ENCODE measurements around the gene ARID3B.

The ARID3B gene

DNA sequence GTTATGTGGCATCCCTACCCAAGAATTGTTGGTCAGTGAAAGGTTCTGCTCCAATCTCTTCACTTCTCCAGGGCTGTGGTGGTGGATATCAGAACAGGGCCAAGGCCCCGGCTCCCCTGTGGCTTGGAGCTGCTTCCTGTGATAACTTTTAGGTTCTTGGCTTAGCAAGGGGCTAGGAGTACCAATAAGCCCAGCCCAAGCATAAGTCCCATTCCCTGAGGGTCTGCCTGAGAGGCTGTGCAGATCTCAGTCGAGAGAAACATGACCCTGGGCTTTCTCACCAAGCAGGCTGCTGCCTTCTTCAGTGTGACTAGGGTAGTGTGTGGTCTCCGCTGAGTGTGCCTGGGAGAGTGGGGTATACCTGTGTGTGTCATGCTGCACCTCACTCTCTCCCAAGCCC, 81.7 kb downstream of the ARID3B start:
- ChIA-PET POLR2A (no interaction called here), CTCF (interaction anchor here (0.6 to 22.8 kb wide), 5 partner anchors 13 to 211 kb away, joined by 3 to 735 read pairs (median 4); partner anchors contain the start of gene CSK)
- no peaks in the 10 kb centered on the region for H3K9me3 ChIP-seq (ENCODE audit: control extremely low read depth in 1 of 5, control insufficient read depth in 4 of 5, insufficient read depth in 2 of 5, low read depth in 1 of 5, low read length in 4 of 5)
- no peak overlapping the region for H3K4me3 ChIP-seq (ENCODE audit: control insufficient read depth in 1 of 7, extremely low read depth in 1 of 7, insufficient read depth in 4 of 7, low read depth in 2 of 7, low read length in 6 of 7)
- 100% methylated on average over 2 of the region's 3 CpGs for WGBS (ENCODE audit: insufficient coverage)
- no peak overlapping the region for H3K27ac ChIP-seq (ENCODE audit: insufficient read depth in 1 of 2, low read depth in 1 of 2, low read length in 2 of 2, poor library complexity in 1 of 2, severe bottlenecking in 2 of 2)
- H3K36me3 ChIP-seq (ENCODE audit: control insufficient read depth in 4 of 4, insufficient read depth in 4 of 4, low read length in 3 of 4), result peaks cover 34 to 98% (median 88%) of the 10 kb centered on the region in 4 experiments
- no peak for DNase-seq
- H3K27me3 ChIP-seq (replicated peaks in 2 of 5; ENCODE audit: control insufficient read depth in 4 of 5, insufficient read depth in 5 of 5, low read length in 4 of 5), result no peaks in the 10 kb centered on the region
- peaks cover 0 to 25% (median 22%) of the 10 kb centered on the region in 4 experiments for H3K4me1 ChIP-seq (ENCODE audit: control extremely low read depth in 1 of 4, control insufficient read depth in 4 of 4, insufficient read depth in 4 of 4, low read length in 3 of 4)

DNA sequence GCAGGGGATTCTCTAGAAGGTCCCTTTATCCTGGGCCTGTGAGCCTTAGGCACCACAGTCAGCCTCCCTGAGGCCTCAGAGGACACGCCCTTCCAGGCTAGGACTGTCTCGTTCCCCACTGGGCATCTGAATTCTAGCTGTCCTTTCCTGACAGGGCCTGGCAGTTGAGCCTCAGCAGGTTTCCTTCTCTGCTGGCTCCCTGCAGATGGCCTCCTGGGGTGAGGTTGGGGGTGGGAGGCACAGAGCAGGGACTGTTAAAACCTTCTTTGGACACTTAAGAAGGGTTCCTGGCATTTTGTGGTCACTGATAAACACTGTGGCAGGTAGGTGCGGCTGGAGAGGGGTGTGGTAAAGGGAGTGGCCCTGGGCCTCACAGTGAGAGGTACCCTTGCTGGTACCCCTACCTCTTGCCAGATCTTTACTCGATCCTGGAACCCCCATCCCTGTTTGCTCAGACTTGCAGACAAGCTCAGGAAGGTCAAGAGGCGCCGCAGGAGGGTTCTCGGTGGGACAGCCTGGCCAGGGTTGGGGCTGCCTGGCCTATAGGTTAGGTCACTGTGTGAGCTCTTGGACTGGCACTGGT, 83.1 kb downstream of the ARID3B start:
- Histone ChIP-seq H3K36me3 (ENCODE audit: control insufficient read depth in 4 of 4, insufficient read depth in 4 of 4, low read length in 3 of 4) (peaks cover 40 to 98% (median 96%) of the 10 kb centered on the region in 4 experiments), H3K4me1 (ENCODE audit: control extremely low read depth in 1 of 4, control insufficient read depth in 4 of 4, insufficient read depth in 4 of 4, low read length in 3 of 4) (peaks cover 0 to 32% (median 20%) of the 10 kb centered on the region in 4 experiments), H3K9me3 (ENCODE audit: control extremely low read depth in 1 of 5, control insufficient read depth in 4 of 5, insufficient read depth in 2 of 5, low read depth in 1 of 5, low read length in 4 of 5) (no peaks in the 10 kb centered on the region), H3K4me3 (ENCODE audit: control insufficient read depth in 1 of 7, extremely low read depth in 1 of 7, insufficient read depth in 4 of 7, low read depth in 2 of 7, low read length in 6 of 7) (no peak overlapping the region), H3K27ac (ENCODE audit: insufficient read depth in 1 of 2, low read depth in 1 of 2, low read length in 2 of 2, poor library complexity in 1 of 2, severe bottlenecking in 2 of 2) (no peak overlapping the region), H3K27me3 (replicated peaks in 2 of 5; ENCODE audit: control insufficient read depth in 4 of 5, insufficient read depth in 5 of 5, low read length in 4 of 5) (no peaks in the 10 kb centered on the region)
- ChIA-PET CTCF (interaction anchor here (0.9 to 22.8 kb wide), 5 partner anchors 12 to 253 kb away, joined by 3 to 735 read pairs (median 4); partner anchors contain the start of gene CSK), POLR2A (no interaction called here)
- no peak for DNase-seq
- WGBS (ENCODE audit: insufficient coverage), result 100% methylated on average over 4 of the region's 7 CpGs

DNA sequence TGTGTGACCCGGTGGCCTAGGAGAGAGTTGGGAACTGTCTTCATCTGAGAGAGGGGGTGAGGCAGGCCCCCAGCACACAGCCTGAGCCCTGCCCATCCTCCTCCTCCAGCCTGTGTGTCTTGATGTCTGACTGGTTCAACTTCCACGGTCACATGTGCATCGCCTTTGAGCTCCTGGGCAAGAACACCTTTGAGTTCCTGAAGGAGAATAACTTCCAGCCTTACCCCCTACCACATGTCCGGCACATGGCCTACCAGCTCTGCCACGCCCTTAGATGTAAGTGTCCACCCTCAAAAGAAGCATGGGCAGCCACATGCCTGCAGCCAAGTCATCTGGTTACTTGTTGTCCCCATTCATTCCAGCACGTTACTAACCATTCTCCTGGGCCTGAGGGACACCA, 84.7 kb downstream of the ARID3B start:
- CTCF ChIA-PET, result interaction anchor here (1.0 to 22.8 kb wide), 5 partner anchors 8 to 252 kb away, joined by 3 to 735 read pairs (median 120); partner anchors contain the start of gene CSK
- 90% methylated on average over 5 of the region's 6 CpGs for WGBS (ENCODE audit: insufficient coverage)
- no peak overlapping the region for H3K27ac ChIP-seq (ENCODE audit: insufficient read depth in 1 of 2, low read depth in 1 of 2, low read length in 2 of 2, poor library complexity in 1 of 2, severe bottlenecking in 2 of 2)
- H3K27me3 ChIP-seq (replicated peaks in 2 of 5; ENCODE audit: control insufficient read depth in 4 of 5, insufficient read depth in 5 of 5, low read length in 4 of 5), result no peaks in the 10 kb centered on the region
- no peak overlapping the region for H3K4me3 ChIP-seq (ENCODE audit: control insufficient read depth in 1 of 7, extremely low read depth in 1 of 7, insufficient read depth in 4 of 7, low read depth in 2 of 7, low read length in 6 of 7)
- H3K9me3 ChIP-seq (ENCODE audit: control extremely low read depth in 1 of 5, control insufficient read depth in 4 of 5, insufficient read depth in 2 of 5, low read depth in 1 of 5, low read length in 4 of 5), result no peaks in the 10 kb centered on the region
- peaks cover 0 to 32% (median 18%) of the 10 kb centered on the region in 4 experiments for H3K4me1 ChIP-seq (ENCODE audit: control extremely low read depth in 1 of 4, control insufficient read depth in 4 of 4, insufficient read depth in 4 of 4, low read length in 3 of 4)
- H3K36me3 ChIP-seq (ENCODE audit: control insufficient read depth in 4 of 4, insufficient read depth in 4 of 4, low read length in 3 of 4), result peaks cover 33 to 98% (median 88%) of the 10 kb centered on the region in 4 experiments
- POLR2A ChIA-PET, result no interaction called here
- DNase-seq, result no peak

DNA sequence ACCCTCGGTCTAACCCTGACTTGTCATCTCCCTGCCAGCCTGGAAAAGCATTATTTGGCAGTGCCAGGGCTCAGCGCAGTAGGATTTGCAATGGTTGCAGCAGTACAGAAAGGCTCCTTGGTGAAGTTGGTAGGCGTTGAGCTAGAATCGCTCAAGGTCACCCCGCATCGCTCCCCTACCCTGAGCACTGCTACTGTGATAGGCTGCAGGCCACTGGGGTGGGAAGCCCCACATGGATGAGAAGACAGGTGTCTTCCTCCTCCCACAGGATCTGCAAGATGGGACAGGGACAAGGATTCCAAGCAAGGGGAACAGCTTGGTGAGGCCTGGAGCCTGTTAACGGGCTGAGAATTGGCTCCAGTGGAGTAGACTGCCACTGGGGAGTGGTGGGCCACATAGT, 85.3 kb downstream of the ARID3B start:
- CTCF ChIA-PET, result interaction anchor here (0.8 to 22.8 kb wide), 6 partner anchors 7 to 249 kb away, joined by 3 to 735 read pairs (median 211); partner anchors contain the start of genes CLK3 and CSK
- Histone ChIP-seq H3K27me3 (replicated peaks in 2 of 5; ENCODE audit: control insufficient read depth in 4 of 5, insufficient read depth in 5 of 5, low read length in 4 of 5) (no peaks in the 10 kb centered on the region), H3K27ac (ENCODE audit: insufficient read depth in 1 of 2, low read depth in 1 of 2, low read length in 2 of 2, poor library complexity in 1 of 2, severe bottlenecking in 2 of 2) (peak overlapping the region in 1 of 2 experiments; percentile 50), H3K4me3 (ENCODE audit: control insufficient read depth in 1 of 7, extremely low read depth in 1 of 7, insufficient read depth in 4 of 7, low read depth in 2 of 7, low read length in 6 of 7) (no peak overlapping the region), H3K36me3 (ENCODE audit: control insufficient read depth in 4 of 4, insufficient read depth in 4 of 4, low read length in 3 of 4) (peaks cover 33 to 100% (median 89%) of the 10 kb centered on the region in 4 experiments), H3K4me1 (ENCODE audit: control extremely low read depth in 1 of 4, control insufficient read depth in 4 of 4, insufficient read depth in 4 of 4, low read length in 3 of 4) (peaks cover 0 to 32% (median 18%) of the 10 kb centered on the region in 4 experiments), H3K9me3 (ENCODE audit: control extremely low read depth in 1 of 5, control insufficient read depth in 4 of 5, insufficient read depth in 2 of 5, low read depth in 1 of 5, low read length in 4 of 5) (no peaks in the 10 kb centered on the region)
- DNase-seq, result no peak
- POLR2A ChIA-PET, result no interaction called here
- WGBS (ENCODE audit: insufficient coverage), result 98% methylated on average over 7 of the region's 7 CpGs

DNA sequence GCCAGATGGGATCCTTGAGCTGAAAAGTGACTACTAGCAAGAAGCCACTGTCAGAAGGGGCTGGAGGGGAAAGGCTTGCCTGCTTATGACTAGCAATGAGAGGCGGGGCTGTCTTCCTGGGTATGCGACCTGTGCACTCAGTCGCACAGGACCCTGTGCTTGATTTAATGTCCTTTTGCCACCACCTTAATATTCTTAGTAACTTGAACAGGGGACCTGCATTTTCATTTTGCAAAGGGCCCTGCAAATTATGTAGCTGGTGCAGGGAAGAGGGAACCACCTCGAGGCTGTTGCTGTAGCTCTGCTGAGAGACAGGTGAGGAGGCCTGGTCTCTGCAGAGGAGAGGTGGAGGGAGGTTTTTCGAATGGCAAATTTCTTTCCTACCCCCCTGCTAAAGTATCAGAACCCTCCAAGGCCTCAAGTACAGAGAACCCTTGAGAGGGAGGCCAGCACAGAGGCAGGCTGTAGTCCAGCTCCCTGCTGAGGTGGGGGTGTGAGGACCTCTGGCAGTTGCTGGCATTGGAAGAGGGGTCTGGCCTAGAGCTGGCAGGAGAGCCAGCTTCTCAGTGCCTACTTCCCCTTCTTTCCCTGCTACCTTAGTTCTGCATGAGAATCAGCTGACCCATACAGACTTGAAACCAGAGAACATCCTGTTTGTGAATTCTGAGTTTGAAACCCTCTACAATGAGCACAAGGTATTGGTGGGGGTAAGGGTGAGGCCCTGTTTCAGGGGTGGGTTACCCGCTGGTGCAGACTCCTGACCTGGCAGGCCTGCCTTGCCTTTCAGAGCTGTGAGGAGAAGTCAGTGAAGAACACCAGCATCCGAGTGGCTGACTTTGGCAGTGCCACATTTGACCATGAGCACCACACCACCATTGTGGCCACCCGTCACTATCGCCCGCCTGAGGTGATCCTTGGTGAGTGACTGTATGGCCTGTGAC, 86.0 kb downstream of the ARID3B start:
- ChIA-PET CTCF (interaction anchor here (0.8 to 22.8 kb wide), 6 partner anchors 8 to 250 kb away, joined by 3 to 735 read pairs (median 211); partner anchors contain the start of genes CLK3 and CSK), POLR2A (interaction anchor here (1.2 kb wide), 1 partner anchor 11 kb away, joined by 4 read pairs; no protein-coding TSS in a partner anchor)
- H3K27me3 ChIP-seq (replicated peaks in 2 of 5; ENCODE audit: control insufficient read depth in 4 of 5, insufficient read depth in 5 of 5, low read length in 4 of 5), result no peaks in the 10 kb centered on the region
- no peaks in the 10 kb centered on the region for H3K9me3 ChIP-seq (ENCODE audit: control extremely low read depth in 1 of 5, control insufficient read depth in 4 of 5, insufficient read depth in 2 of 5, low read depth in 1 of 5, low read length in 4 of 5)
- H3K4me3 ChIP-seq (ENCODE audit: control insufficient read depth in 1 of 7, extremely low read depth in 1 of 7, insufficient read depth in 4 of 7, low read depth in 2 of 7, low read length in 6 of 7), result peak overlapping the region in 1 of 7 experiments; percentile 14
- peaks cover 38 to 99% (median 87%) of the 10 kb centered on the region in 4 experiments for H3K36me3 ChIP-seq (ENCODE audit: control insufficient read depth in 4 of 4, insufficient read depth in 4 of 4, low read length in 3 of 4)
- peaks cover 0 to 32% (median 18%) of the 10 kb centered on the region in 4 experiments for H3K4me1 ChIP-seq (ENCODE audit: control extremely low read depth in 1 of 4, control insufficient read depth in 4 of 4, insufficient read depth in 4 of 4, low read length in 3 of 4)
- H3K27ac ChIP-seq (ENCODE audit: insufficient read depth in 1 of 2, low read depth in 1 of 2, low read length in 2 of 2, poor library complexity in 1 of 2, severe bottlenecking in 2 of 2), result peak overlapping the region in 1 of 2 experiments; percentile 50
- DNase-seq, result peak; percentile 17 to 65 (median 54)
- WGBS (ENCODE audit: insufficient coverage), result 60% methylated on average over 6 of the region's 10 CpGs

DNA sequence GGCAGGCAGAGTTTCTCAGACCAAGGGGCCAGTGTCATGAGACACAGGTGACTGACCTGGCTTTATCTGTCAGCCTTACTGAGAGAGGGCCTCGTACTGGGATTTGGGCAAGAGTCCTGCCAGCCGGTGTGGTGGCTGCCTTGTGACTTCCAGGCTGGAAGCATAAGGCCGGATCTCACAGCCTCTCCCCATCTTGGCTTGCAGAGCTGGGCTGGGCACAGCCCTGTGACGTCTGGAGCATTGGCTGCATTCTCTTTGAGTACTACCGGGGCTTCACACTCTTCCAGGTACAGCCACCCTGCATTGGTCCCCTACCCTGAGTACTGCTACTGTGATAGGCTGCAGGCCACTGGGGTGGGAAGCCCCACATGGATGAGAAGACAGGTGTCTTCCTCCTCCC, 86.7 kb downstream of the ARID3B start:
- H3K4me3 ChIP-seq (ENCODE audit: control insufficient read depth in 1 of 7, extremely low read depth in 1 of 7, insufficient read depth in 4 of 7, low read depth in 2 of 7, low read length in 6 of 7), result no peak overlapping the region
- H3K9me3 ChIP-seq (ENCODE audit: control extremely low read depth in 1 of 5, control insufficient read depth in 4 of 5, insufficient read depth in 2 of 5, low read depth in 1 of 5, low read length in 4 of 5), result no peaks in the 10 kb centered on the region
- peak overlapping the region in 1 of 2 experiments; percentile 35 for H3K27ac ChIP-seq (ENCODE audit: insufficient read depth in 1 of 2, low read depth in 1 of 2, low read length in 2 of 2, poor library complexity in 1 of 2, severe bottlenecking in 2 of 2)
- 94% methylated on average over 5 of the region's 5 CpGs for WGBS (ENCODE audit: insufficient coverage)
- H3K4me1 ChIP-seq (ENCODE audit: control extremely low read depth in 1 of 4, control insufficient read depth in 4 of 4, insufficient read depth in 4 of 4, low read length in 3 of 4), result peaks cover 0 to 32% (median 18%) of the 10 kb centered on the region in 4 experiments
- POLR2A ChIA-PET, result interaction anchor here (1.2 kb wide), 1 partner anchor 11 kb away, joined by 4 read pairs; no protein-coding TSS in a partner anchor
- H3K27me3 ChIP-seq (replicated peaks in 2 of 5; ENCODE audit: control insufficient read depth in 4 of 5, insufficient read depth in 5 of 5, low read length in 4 of 5), result no peaks in the 10 kb centered on the region
- H3K36me3 ChIP-seq (ENCODE audit: control insufficient read depth in 4 of 4, insufficient read depth in 4 of 4, low read length in 3 of 4), result peaks cover 37 to 99% (median 83%) of the 10 kb centered on the region in 4 experiments
- CTCF ChIA-PET, result interaction anchor here (1.1 to 22.8 kb wide), 6 partner anchors 8 to 251 kb away, joined by 3 to 735 read pairs (median 211); partner anchors contain the start of genes CLK3 and CSK
- no peak for DNase-seq

Measured in common myeloid progenitor, CD34-positive (primary cell).